Umbilical cord (tissue), 2 donors: Measurements from ENCODE around the gene SULT1A2. TPM values are rescaled to one million over a fixed set of nuclear protein-coding genes. Genes with fewer than 3 reads are reported as not detected.
A peak's percentile ranks its signal among the peaks of the same experiment; 100 is the strongest.
"Not testable (repeated sequence)": the region's sequence is repeated elsewhere in the genome, so short reads cannot be mapped to it uniquely, and the experiment has no call there.

ENCODE experiments used
- DNase-seq: peaks from one replicate; pipeline ENCODE4 v3.0.0-alpha.2; 2015; ENCODE audit warnings: low spot score
- total RNA-seq: library from RNA; depleted of rRNA; stranded (reverse); fragments of >200 nt; gene quantifications from one replicate; pipeline ENCODE4 v1.2.3, GENCODE V29; 2014; ENCODE audit warnings: low replicate concordance; ENCODE audit not compliant: insufficient read depth

SULT1A2 gene
- total RNA-seq, 1 donor from 2014 or later, result not detected

DNA sequence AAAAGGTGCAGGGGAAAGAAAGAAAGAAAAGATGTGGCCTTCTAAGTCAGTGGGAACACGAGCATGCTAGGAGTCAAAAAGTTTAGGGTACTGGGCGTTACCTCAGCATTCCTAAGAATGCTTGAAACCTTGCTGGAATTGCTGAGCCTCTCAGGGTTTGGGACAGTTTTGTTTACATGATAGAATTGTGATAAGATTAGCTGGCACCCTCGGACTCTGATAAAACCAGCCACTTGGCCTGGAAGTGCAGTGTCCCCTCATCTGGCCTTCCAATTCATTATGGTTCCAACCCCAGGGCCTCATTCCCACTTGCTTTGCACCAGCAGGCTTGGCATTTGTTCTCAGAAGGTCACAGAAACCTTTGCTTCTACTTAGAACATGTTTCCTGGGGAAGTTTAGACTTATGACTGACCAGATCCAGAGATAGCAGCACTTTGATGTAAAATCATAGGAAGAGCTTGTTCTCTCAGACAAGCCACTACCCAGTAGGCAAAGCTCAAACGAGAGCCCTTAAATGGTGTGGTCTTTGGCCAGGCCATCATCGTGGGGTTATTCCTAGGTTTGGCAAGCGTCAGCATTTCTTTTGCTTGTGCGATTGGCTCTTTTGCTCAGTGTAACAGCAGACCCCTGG, 35.2 kb downstream of the SULT1A2 start:
- no peak for DNase-seq

GRCh38 chr16:28558456-28558855, 38.4 kb downstream of the SULT1A2 start:
- no peak for DNase-seq

DNA sequence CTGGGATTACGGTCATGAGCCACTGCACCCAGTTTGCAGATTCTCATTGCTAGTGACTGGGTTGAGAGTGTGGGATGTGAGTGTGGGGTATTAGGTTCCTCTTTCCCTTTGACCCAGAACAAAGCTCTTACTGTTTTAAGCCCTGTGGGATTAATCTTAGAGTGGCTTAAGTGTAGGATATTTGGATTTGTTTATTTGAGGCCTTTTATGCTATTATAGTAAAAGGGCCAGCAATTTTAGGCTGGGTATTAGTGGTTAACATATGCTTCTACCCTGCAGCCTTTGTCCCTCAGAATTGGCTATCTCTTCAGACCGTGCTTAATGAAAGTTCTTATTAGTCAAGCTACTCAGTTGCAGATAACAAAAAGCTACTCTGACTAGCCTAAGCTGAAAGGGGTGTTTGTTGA, 39.9 kb downstream of the SULT1A2 start:
- DNase-seq, result no peak

DNA sequence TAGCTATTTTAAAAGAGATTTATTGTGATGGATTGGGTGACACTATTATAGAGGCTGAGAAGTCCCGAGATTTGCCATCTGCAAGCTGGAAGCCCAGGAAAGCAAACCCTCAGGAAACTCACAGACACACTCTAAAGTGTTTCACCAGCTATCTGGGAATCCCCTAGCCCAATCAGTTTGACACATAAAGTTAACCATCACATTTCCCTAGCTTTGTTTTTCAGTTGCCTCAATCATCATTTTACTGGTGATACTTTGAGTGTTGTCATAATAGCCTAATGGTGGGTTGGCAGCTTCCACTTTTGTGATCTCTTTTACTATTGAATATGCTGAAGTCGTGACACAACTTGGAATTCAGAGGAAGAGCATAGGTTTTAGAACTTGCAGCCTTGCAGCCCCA, 41.3 kb downstream of the SULT1A2 start:
- no peak for DNase-seq

DNA sequence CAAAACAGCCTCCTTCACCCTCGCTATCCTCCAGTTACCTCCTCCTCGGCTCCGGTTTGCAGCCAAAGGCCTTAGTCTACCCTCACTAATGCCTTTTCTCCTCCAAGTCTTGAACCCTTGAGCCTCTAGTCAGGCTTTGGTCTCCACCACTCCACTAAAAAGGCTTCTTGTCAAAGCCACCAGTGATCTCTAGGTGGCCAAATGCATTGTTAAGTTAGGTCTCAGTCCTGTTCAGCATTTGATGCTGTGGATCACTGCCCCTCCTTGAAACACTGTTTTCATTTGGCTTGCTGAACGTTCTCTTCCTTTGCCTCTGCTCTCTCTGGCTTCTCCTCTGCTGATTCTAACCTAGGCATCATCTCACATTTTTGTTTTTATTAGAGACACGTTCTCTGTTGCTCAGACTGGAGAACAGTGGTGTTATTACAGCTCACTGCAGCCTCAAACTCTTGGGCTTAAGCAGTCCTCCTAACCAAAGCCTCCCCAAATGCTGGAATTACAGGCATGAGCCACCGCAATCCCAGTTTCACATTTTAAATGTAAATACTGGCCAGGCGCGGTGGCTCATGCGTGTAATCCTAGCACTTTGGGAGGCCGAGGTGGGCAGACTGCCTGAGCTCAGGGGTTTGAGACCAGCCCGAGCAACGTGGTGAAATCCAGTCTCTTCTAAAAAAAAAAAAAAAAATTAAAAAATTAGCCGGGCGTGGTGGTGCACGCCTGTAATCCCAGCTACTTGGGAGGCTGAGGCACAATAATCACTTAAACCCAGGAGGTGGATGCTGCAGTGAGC, 42.0 kb downstream of the SULT1A2 start:
- DNase-seq, result no peak

DNA sequence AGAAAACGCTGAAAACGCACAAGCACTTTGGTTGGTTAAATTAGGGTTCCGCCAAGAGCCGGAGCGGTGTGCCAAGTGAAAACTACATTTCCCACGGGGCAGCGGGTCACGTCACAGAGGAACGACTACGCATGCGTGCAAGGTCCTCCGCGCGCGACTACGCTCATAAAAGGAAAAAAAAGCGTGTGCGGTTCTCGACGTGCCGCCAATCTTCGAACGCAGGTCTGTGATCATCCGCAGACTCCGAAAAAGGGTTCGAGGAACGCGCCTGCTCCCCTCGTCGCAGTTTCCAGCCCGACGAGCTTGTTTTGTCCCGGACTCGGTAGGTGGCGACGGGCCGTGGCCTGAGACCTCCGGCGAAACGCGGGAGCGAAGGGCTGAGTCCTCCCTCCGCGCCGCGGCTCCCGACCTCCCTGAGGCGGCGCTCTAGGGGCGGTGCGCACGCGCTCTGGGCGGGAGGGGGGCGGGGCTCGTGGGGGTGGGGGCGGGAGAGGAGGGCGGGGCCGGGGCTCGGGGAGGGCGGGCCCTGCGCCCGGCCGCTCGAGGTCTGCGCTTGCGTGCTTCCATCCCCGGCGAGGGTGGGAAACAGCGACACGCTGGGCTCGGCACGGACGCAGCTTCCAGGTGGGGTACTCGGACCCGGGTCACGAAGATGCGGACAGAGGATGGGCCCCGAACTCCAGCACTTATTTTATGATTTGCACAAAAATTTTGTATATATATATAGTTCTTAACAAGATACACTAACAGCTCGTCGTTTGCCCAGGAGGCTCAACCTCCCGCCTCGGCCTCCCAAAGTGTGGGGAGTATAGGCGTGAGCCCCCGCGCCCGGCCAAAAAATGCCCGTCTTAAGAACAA, 42.8 kb downstream of the SULT1A2 start, which contains the start of gene SGF29:
Gene SGF29, plus strand, starts transcription at position 145 of the 858 bp plus-strand sequence. CDS start 27,150 bp downstream, outside the sequence.
- DNase-seq, result peak; percentile 97

DNA sequence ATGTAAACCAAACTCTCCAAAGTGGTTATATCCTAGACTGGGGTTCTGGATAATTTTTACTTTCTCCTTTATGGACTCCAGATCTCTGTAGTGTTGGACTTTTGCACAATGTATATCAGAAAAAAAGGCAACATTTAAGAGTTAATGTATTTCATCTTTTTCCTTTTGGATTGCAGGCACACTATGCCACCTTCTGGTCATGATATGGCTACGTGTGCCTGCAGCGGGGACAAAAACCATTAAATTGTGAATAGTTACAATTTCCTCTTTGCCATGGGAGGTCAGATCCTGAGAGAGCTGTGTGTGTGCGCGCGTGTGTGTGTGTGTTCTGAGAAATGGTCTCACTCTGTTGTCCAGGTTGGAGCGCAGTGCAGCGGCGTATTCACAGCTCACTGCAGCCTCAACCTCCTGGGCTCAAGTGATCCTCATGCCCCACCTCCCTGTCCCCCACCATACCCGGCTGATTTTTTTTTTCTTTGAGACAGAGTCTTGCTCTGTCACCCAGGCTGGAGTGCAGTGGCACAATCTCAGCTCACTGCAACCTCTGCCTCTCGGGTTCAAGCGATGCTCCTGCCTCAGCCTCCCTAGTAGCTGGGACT, 47.5 kb downstream of the SULT1A2 start:
- DNase-seq, result peak; percentile 26

DNA sequence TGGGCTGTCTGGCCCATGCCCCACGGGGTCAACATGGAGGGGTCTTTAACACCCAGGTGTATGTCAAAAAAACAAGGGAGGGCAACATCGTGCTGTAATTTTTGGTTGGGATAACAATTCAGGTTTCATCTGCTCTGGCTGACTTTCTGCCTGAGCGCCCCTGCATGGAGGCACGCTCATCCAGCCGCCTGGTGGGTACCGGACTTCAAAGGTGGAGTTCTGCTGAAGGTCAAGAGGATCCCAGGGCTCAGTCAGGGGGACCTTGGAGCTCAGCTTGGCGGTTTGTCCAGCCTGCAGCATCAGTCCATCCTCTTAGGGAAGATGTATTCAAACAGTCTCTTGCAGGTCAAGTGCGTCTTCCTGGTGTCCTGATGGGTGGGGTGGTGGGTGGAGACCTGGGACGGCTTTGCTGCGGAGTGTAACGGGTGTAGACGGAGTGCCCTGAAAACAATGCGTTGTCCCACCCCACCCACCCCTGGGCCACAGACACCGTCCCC, 48.5 kb downstream of the SULT1A2 start:
- DNase-seq, result no peak

GRCh38 chr16:28546626-28547025, 50.2 kb downstream of the SULT1A2 start:
- no peak for DNase-seq

DNA sequence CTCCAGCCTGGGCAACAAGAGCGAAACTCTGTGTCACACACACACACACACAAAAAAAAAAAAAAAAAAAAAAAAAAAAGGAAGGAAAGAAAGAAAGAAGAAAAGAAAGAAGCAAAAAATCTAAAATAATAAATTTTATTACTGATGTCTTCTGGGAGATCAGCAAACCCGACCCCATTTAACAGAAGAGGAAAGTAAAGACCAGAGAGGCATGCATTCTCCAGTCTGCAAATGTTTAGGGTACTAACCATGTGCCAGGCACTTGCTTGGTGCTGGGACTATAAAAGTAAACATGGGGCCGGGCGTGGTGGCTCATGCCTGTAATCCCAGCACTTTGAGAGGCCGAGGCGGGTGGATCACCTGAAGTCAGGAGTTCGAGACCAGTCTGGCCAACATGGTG, 50.9 kb downstream of the SULT1A2 start:
- DNase-seq, result not testable (repeated sequence)

GRCh38 chr16:28544998-28545397, 51.9 kb downstream of the SULT1A2 start:
- DNase-seq, result no peak

DNA sequence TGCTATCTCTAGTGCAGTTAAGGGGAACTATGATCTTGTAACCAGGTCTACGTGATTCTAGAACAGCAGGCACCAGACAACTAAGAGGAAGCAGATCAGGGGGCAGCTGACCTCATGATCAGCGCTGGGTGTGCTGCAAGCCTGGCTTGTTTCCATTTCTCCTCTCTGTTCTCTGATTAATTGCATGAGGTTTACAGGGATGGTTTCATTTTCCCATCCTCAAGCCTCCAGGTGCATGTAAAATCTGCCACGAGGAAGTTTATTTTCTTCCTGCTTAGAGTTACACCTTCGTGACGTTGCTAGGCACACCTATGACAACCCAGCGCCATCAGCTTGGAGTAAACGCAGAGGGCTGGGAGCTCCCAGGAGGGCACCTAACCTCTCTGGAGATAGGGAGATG, 53.8 kb downstream of the SULT1A2 start:
- DNase-seq, result peak; percentile 40

DNA sequence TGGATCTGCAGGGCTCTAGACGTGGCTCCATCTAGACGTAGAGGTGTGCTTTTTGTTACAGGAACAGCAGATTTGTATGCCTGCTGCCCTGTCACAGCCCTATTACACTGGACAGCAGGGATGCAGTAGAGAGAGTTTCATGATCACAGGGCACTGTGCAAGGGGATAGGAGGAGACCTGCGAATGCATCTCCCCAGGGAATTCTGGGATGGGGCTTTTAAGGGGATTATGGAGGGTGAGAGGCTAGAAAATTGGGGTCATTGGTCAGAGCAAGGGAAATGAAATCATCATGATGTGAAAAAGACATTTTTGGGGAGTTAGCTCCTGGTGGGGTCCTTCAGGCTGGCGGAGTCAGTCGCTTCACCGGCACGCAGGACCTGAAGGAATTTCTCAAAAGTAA, 54.2 kb downstream of the SULT1A2 start:
- DNase-seq, result no peak

Other genes with a start within 250 kb of the SULT1A2 start
- not detected for gene NPIPB6, start 233.5 kb downstream of the SULT1A2 start, total RNA-seq
- 75.1 TPM for gene EIF3CL, start 193.2 kb downstream of the SULT1A2 start, total RNA-seq
- gene NPIPB7, start 124.7 kb downstream of the SULT1A2 start, total RNA-seq, result not detected
- 20.9 TPM for gene CLN3, start 105.0 kb downstream of the SULT1A2 start, total RNA-seq
- gene APOBR, start 102.4 kb downstream of the SULT1A2 start, total RNA-seq, result 0.72 TPM
- gene IL27, start 90.2 kb downstream of the SULT1A2 start, total RNA-seq, result not detected
- gene NUPR1, start 58.1 kb downstream of the SULT1A2 start, total RNA-seq, result 8.7 TPM
- gene SGF29, start 43.1 kb downstream of the SULT1A2 start, total RNA-seq, result 14.0 TPM
- gene SULT1A1, start 13.0 kb upstream of the SULT1A2 start, total RNA-seq, result 1.7 TPM
- not detected for gene NPIPB8, start 41.0 kb upstream of the SULT1A2 start, total RNA-seq
- 91.2 TPM for gene EIF3C, start 114.4 kb upstream of the SULT1A2 start, total RNA-seq
- gene NPIPB9, start 154.7 kb upstream of the SULT1A2 start, total RNA-seq, result 6.0 TPM
- 7.2 TPM for gene ATXN2L, start 225.9 kb upstream of the SULT1A2 start, total RNA-seq
- gene TUFM, start 249.3 kb upstream of the SULT1A2 start, total RNA-seq, result 37.3 TPM